SKM-1 (cell line): ENCODE data around the gene LARP4B.

Experiments used
- DNase-seq: peaks from one replicate; lab custom pipeline; 2025; ENCODE audit not compliant: unreplicated experiment; lab: John Stamatoyannopoulos, UW

The LARP4B gene

DNA sequence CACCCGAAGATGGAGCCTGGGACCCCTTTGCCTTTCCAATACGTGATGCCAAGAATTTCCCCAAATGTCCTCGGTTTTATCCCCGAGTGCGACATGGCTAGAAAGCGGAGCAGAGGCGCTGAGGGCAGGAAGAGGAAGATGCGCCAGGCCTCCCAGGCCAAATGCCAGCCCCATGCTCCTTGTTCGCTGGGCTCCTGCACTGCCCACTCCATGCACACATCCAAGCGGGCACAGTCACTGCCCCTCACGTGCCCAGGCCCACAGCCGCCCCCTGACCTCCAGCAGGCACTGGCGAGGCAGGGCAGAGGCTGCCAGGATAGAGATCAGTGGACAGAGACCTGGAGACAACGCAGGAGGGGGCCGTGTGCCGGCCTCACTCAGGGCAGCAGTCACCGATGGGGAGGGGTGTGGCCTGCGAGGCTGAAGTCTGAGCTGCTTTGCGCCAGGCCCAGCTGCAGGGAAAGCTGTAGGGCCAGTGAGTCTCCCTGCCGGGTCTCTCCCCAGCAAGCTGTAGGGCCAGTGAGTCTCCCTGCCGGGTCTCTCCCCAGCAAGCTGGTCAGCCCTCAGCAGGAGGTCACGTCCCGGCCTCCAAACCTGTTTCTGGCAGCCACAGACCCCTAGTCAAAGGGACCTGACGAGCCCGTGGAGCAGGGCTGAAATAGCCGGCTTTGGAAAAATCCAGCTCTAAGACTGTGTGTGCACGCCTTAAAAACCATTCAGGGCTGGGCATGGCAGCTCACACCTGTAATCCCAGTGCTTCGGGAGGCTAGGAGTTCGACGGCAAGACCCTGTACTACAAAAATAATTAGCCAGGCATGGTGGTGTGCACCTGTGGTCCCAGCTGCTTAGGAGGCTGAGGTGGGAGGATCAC is 141.4 kb downstream of the LARP4B start:
- DNase-seq = no peak

DNA sequence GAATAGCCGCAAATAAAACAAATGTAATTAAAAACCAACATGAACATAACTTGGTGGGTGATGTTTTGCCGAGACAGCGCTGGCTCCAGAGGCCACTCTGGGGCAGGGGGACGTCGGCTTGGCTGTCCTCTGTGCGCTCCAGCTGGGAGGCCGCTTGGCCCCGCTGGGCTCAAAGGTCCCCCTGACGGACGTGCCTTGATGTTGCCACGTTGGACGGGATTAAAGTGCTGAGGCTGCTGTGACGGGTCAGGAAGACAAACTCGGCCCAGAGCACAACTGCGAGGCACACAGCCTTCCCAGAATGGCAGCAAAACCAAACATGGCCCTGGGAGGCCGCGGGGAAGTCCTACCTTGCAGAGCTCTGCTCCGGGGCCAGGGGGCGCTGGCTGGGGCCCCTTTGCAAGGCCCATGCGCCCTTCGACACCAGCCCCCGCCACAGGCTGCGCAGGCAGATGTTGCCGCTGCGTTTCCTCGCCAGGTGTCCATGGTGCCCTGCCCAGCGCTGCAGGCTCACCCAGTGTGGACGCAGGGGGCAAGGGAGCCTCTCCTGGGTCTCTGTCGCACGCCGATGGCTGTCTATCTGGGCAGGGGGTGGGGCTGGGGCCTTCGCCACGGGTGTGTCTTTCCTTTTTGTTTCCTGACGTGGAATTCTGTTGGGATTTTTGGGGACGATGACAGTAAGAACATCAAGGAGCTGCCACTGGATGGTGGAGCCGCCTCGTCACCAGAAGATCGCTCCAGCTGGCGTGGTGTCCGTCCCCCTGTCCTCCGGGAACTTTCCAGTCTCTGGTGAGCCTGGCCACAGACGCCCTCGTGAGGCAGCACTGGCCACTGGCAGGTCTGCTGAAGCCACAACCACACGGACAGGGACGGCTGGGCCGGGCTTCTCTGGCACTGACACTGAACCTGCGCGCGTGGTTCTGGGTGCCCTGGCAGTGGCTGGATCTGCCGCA is 142.4 kb downstream of the LARP4B start:
- no peak for DNase-seq

DNA sequence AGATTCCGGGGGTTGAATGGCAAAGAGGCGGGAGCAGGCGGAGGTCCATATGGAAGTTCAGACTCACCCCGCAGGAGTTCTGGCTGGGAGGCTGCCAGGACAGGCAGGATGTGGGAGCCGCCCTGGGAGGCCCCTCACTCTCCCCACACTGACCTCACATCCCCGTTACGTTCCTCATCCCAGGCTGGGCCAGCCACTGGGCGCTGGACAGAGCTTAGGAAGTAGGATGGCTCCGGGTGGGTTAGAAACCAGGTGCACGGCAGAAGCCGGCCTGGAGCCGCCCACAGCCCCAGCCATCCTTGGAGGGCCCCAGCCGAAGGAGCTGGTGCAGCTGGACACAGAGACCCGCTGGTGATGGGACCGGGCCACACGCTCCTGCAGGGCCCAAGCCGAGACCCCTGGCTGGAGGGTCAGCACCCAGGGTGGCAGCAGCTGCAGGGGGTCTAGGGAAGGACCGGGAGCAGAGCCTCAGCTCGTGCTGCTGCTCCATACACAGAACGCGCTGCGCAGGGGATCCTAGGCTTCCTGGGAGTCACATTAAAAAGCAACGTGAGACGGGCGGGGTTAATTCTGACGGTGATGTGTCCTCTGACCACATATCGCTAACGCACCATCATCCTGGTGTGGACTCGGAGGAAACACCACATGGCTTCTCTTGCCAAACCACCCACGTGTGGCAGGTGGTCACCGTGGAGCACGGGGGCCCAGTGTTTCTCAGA is 143.4 kb downstream of the LARP4B start:
- no peak for DNase-seq

DNA sequence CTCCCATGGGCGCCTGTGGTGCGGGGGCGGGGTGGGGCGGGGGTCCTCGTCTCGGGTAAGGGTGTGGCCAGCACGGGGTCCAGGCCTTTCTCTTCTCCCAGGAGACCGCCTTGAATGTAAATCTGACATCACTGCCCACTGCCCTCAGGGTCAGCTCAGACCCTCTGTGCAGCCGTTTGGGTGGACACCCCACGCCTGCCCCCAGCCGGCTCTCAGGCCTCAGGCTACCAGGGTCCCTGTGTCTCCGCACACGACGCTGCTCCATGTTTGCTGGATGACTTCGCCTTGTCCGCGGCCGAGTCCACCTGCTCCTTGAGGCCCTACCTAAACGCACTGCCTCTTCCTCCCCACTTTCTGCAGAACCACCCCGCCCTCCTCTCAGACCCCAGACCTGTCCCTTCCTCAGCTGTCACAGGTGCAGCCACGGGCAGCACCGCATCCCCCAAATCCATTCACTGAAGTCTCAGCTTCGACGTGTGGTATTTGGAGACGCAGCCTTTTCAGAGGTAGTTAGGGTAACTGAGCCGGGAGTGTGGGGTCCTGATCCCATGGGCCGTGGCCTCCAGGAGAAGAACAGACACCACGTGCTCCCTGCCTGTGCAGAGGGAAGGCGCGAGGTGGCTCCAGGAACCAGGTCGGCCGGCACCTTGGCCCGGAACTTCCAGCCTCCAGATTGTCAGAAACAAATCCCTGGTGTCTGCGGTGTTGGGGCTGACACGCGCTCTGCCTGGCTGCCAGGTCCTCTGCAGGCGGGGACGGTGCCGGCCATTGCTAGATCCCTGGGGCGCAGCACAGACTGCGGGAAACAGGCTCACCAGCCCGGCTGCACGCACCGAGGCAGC is 144.7 kb downstream of the LARP4B start:
- DNase-seq = no peak

DNA sequence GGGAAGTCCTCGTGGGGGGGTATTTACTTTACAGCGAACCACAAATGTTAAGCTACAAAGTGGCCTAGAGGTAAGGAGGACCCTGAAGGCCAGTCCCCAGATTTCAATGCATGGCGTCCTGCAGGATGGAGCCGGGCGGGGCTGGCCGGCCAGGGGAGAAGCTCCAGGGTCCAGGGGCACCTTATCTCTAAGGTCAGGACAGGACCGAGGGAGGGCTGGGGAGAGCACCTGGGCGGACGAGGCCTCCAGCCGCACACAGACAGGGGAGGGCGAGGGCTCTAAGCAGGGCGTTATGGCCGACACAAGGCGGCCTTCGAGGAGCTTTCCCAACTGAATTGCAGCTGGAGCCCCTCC is 145.7 kb downstream of the LARP4B start:
- no peak for DNase-seq

DNA sequence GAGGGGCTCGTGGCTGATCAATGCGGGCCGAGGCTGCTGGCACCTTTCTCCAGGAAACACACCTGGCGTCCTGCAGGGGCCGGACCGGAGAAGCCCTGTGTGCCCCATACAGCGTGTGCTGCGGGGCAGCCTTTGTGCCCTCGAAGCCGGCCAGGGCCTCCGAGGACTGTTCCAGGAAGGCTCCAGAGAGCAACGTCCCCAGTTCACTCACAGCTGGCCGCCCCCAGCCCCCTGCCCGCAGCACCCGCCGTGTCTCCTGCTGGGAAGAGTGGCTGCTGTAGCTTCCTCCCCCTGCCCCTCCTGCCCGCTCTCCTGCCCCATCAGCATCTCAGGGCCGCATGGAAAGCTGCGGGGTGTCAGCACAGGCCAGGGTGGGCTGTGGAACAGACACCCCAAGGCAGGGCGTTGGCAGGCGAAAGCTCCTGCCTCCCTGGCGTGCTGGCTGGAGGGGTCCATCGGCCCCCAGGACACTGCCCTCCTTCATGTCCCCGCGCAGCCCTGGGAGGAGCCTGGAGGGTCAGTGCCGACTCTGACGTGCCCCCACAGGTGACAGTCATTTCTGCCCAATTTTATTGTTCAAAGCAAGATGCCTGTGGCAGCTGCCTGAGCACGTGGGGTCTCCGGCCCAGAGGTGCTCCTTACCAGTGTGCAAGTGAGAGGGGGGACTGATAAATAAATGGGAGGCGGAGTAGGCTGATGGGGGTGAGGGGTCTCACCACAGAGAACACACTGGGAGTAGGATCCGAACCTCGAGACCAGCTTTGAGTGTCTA is 146.2 kb downstream of the LARP4B start:
- no peak for DNase-seq

DNA sequence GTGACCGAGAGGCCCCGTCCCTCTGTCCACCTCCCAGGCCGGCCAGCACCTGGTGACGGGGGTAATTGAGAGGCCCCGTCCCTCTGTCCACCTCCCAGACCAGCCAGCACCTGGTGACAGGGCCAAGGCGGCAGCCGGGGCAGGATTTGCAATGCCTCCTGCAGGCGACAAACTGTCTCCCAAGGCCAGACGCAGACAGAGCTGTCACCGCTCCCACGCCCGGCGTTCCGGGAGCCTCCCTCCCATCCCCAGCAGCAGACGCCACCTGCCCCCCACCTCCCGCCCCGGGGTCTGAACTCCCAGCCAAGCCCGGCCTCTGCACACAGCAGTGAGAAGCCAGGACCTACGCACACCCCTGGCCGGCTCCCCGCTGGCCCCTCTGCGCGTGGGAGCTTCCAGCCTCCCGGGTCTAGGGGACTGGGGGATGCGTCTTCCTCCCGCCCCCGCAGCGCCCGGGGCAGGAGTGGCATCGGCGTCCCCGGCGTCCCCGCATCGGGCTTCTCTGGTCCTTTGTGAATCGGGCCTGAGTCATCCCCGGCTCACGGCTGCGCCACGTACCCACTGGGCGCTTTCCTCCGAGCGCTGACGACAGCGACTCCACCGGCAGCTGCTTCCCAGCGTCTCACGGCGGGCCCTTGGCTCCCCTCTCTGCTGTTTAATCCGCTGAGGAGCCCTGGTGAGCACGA is 147.0 kb downstream of the LARP4B start:
- DNase-seq = no peak

DNA sequence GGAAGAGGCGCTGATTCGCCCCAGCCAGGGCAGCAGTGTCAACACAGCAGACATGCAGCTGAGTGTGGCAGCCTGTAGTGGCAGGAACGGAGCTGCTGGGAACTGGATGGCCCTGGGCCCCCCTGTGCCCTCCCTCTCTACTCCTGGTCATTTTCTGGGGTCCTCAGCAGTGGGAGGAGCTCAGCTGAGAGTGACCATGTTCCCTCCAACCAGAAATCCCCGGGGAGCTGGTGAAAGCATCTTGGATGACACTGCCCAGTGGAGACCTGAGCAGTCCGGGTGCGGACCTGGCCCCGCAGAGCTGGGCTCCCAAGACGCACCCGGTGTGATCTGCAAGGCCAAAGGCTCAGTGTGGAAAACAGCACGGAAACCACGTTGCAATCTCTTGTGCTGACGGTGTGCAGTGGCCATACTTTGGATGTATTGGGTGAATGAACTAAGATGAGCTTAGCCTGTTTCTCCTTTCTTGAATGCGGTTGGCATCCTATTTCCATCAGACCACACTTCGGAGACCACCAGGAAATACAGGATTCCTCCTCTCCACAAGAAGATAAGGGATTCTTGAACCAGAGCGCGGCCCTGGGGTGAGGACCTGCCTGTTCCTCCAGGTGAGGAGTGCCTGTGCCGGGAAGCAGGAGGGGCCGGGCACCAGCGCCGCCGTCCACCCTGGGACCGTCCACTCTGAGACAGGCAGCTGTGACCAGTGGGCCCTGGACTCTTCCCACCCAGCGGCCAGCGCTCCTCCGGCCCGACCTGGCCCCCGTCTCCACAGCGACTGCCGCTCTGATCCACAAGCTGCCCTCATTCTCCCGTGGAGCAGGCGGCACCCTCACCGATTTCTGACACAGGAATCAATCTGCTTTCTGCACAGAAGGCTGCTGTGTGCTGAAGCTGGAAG is 148.5 kb downstream of the LARP4B start:
- no peak for DNase-seq

DNA sequence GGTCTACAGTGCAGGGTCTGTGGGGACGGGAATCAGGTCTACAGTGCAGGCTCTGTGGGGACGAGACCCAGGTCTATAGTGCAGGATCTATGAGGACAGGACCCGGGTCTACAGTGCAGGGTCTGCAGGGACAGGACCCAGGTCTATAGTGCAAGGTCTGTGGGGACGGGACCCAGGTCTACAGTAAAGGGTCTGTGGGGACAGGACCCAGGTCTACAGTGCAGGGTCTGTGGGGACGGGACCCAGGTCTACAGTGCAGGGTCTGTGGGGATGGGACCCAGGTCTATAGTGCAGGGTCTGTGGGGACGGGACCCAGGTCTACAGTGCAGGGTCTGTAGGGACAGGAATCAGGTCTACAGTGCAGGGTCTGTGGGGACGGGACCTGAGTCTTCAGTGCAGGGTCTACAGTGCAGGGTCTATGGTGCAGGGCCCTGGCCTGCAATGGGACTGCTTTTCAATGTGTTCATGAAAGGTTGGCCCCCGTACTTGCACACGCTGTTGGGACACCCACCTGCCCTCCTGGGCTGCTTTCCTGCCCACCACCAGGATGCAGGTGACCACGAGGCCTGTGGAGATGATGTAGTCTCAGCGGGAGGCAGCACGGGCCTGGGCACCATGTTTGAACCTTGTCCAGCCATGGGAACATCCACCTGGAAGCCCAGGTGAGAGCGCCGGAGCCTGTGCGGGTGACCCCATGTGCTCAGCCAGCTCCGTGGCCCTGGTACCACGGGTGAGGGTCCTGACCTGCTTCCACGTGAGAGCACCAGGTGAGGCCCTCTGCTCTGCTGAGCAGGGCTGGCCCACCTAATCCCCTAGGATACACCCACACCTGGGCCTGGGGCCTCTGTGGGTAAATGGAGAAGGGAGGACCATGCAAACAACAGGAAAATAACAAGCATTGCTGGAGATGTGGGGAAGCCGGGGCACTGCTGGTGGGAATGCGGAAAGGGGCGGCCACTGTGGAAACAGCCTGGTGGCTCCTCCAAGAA is 150.7 kb downstream of the LARP4B start:
- no peak for DNase-seq

DNA sequence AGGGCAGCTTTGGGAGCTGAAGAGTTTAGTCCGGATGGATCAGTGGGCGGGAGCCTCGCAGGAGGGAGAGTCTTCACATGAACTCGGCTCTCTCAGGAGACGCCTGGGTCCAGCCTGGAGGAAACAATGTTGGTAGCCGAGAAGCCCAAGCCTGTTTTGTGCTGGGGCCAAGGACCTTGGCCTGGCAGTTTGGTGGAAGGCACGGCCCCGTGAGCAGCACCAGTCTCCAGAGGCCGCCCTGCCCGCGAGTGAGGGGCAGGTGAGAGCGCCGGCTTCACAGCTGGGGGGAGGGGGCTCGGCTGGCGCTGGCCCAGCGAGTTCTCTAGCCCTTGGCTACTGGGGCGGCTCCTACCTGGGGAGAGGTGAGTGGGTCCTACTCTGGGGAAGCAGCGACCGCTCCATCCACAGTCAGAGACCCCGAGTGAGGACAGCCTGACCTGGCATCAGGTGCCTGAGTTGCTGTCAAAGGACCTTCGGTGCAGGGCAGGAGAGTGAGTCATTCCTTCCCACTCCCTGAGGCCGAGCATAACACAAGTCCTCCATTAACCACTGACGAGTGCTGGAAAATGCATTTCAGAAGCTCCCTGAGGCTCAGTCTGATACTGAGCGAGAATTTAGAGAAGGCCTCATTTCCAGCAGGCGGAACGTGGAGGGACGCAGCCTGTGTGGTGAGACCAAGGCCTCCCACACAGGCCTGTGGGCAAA is 152.7 kb downstream of the LARP4B start:
- DNase-seq = no peak

DNA sequence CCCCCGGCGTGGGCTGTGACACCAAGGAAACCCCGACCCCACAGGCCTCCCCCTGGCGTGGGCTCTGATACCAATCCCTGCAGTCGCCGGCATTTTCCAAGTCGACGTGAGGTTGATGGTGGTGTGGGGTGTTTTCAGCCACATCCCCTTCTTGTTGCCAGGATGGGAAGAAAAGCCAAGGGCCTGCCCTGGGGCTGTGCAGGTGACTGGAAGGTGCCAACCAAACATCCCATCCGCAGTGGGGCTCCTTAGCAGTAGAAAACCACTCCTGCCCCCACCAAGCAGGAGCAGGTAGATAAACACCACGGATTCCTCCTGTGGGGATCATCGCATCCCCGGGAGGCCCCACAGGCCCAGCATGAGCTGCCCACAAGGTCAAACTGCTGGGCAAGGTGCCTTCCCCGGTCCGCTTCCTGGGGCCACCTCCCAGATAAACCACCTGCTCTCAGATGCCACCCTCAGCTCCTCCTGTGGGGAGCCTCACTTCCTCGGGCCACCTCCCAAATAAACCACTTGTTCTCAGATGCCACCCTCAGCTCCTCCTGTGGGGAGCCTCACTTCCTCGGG is 153.5 kb downstream of the LARP4B start:
- DNase-seq = no peak

DNA sequence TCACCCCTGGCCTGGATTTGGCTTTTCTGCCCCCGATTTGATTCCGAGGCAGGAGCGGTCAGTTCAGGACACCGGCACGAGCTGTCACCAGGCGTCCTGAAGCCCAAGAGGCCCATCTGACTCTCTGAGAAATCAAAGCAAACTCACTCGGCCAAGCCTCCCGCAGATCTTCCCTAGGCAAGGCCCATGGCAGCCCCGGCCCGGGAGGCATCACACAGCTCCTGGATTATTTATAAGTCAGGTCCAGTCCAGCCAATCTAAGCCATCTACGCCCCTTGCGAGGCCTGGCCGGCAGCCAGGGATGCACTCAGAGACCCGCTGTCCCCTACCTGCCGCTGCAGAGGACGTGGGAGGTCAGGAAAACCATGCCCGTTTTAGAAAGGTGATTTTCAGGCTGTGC is 154.7 kb downstream of the LARP4B start:
- DNase-seq = no peak

DNA sequence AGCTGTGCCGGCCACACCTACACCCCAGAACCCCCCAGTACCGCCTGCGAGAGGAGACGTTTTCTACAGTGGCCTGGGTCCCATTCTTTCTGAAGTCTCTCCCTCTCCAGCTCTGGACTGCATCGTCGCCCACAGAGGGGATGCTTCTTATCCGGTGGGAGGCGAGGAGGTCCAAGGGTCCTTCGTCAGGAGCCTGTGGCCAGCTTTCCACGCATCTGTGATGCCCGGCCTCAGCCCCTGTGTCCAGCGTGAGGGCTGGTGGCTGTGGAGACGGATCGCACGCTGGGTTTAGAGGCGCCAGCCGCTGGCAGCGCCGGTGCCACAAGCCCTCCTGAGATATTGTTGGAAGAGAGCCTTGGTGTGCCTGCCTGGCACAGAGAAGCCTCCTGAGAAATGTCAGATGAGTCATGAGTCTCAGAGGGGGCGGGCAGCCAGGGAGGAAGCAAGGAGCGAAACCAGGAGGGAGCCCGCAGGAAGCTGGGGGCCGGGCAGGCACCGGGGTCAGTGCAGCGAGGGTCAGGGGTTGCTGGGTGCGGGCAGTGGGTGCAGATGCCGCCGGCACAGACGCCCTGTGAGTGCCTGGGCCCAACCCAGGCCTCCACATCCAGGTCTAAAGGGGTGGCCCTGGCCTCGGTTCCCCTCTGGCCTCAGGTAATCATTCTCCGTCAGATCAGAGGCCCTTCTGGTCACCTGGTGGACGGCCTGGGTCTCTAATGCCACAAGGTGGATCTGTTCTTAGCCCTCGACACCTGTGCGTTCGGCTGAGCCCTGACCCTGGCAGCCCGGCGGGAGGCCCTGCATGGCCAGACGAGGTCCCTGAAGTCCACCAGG is 156.0 kb downstream of the LARP4B start:
- no peak for DNase-seq

DNA sequence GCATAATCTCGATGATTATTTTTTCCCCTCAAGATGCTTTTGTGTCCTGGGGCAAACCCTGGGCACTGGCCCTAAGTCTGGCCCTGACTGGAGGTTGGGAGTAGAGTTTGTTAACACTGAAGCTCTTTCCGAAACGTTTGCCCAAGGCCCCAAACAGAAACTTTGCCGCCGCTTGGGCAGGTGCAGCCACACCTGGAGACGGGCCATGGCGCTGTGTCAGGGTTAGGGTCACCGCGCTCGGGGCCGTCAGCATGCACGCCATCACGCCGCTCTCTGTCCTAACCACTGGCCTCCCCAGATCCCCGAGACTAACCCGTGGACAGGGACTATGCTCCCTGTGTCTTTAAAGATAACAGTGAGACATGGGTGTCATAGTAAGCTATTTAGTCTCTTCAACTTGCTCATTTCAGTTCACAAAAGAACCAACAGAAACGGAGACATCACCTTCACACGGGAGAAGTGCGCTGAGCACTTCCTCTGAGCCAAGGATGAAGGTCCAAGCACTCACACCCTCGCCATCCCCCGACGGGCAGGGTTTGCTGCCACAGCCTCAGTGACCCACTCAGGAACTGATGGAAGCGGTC is 156.8 kb downstream of the LARP4B start:
- DNase-seq = no peak

DNA sequence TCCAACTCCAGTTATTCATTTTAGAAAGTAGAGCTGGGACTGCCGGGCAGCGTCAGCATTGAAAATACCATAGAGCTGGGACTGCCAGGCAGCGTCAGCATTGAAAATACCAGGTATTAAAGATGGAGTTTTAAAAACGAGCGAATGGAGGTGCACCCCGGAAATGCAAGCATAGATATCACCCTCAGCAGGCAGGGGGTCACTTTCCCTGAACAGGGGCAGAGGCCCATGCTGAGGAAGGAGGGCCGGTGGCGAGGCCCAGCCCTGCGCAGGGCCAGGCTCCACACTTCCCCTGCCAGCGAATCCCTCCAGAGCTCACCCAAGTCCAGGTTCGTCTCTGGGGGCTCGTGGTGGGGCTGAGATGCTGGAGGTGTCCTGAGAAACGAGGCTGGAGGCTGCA is 157.3 kb downstream of the LARP4B start:
- DNase-seq = no peak
